ENCODE results near the gene VAPA. TPM values are rescaled to one million over a fixed set of nuclear protein-coding genes. Genes with fewer than 3 reads are reported as not detected.

Gene VAPA
- total and polyA plus RNA-seq, 9 of the 15 experiments (the other 6 are each of a cell fraction or from before 2014, with no cell fraction given) = 219 to 902 (median 526) TPM

DNA sequence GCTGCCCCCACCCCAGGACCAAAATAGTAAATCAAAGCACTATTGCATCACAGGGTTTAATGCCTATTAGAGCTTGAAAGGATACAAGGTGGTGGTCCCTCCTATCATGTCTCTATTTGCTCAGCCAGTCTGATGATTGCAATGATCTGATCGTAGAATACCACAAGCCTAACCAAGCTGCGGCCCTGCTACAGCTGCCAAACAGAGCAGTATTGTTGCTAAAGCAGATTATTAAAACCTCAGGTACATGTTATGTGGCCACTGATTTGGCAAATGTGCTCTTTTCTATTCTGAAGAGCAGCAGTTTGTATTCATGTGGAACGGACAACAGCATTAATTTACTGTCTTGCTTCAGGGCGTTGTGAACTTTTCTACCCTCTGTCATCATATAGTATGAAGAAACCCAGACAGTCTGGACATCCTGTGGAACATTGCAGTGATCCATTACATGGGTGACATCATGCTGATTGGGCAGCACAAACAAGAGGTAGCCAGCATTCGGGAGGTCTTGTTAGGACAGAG lies 8.4 kb upstream of the VAPA start (continued):
- TF ChIP-seq MYC (IDR thresholded peaks at IDR 0.05; ENCODE audit: low read depth, low read length) (0 out of 2 replicates have a peak, but pooled peaks have one; percentile 24), MYC (CRISPR knock-in tag; IDR thresholded peaks at IDR 0.05; ENCODE audit: borderline replicate concordance, low read depth) (no peak), FOXM1 (IDR thresholded peaks at IDR 0.05; ENCODE audit: low read depth) (peak; percentile 28; the same call in 1 of the 2 replicates), FOXM1 (CRISPR knock-in tag; IDR thresholded peaks at IDR 0.05; ENCODE audit: low read depth) (no peak), CEBPB (tag; IDR thresholded peaks at IDR 0.05) (peak; percentile 93), GATAD2B (IDR thresholded peaks at IDR 0.05; ENCODE audit: borderline replicate concordance) (no peak), MAFG (tag; conservative IDR thresholded peaks at IDR 0.05) (no peak), PYGO2 (tag; IDR thresholded peaks at IDR 0.05) (0 out of 2 replicates have a peak, but pooled peaks have one; percentile 8), RCOR1 (IDR thresholded peaks at IDR 0.05; ENCODE audit: borderline replicate concordance in 1 of 2, low read depth in 2 of 2, low read length in 2 of 2) (peak; percentile 27 to 93; a peak in 3 of 4 replicates), SMAD2 (IDR thresholded peaks at IDR 0.05; ENCODE audit: low read depth, low read length) (no peak), FOXA3 (CRISPR knock-in tag; conservative IDR thresholded peaks at IDR 0.05 in 1 of 2, IDR thresholded peaks at IDR 0.05 in 1 of 2) (peak; percentile 96 to 97), SMAD4 (CRISPR knock-in tag; conservative IDR thresholded peaks at IDR 0.05) (peak; percentile 68), NR2C1 (IDR thresholded peaks at IDR 0.05) (no peak), NR2C1 (tag; IDR thresholded peaks at IDR 0.05) (peak; percentile 25; the same call in 1 of the 2 replicates), ZFX (CRISPR knock-in tag; IDR thresholded peaks at IDR 0.05) (peak; percentile 35), NFE2 (IDR thresholded peaks at IDR 0.05; ENCODE audit: low read depth) (no peak), JUND (IDR thresholded peaks at IDR 0.05; ENCODE audit: borderline replicate concordance, low read depth, low read length) (peak; percentile 47), JUND (tag; IDR thresholded peaks at IDR 0.05; ENCODE audit: borderline replicate concordance, low read depth, low read length) (no peak; the same call in 2 of the 3 replicates), ATF1 (CRISPR knock-in tag; IDR thresholded peaks at IDR 0.05) (no peak), ATF1 (tag; IDR thresholded peaks at IDR 0.05) (0 out of 2 replicates have a peak, but pooled peaks have one; percentile 12), ARID1B (IDR thresholded peaks at IDR 0.05) (peak; percentile 54; the same call in 1 of the 2 replicates), TEAD4 (IDR thresholded peaks at IDR 0.05; ENCODE audit: low read length) (peak; percentile 83), TEAD4 (CRISPR knock-in tag; IDR thresholded peaks at IDR 0.05; ENCODE audit: borderline replicate concordance) (no peak), ZNF24 (IDR thresholded peaks at IDR 0.05) (no peak), SMARCA4 (IDR thresholded peaks at IDR 0.05) (peak; percentile 20; the same call in 1 of the 2 replicates), ZFP1 (CRISPR knock-in tag; IDR thresholded peaks at IDR 0.05) (no peak)
- TF ChIP-seq, protein P1, sequence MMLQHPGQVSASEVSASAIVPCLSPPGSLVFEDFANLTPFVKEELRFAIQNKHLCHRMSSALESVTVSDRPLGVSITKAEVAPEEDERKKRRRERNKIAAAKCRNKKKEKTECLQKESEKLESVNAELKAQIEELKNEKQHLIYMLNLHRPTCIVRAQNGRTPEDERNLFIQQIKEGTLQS (IDR thresholded peaks at IDR 0.05) = peak; percentile 80
- TF ChIP-seq, protein P1 (CRISPR knock-in tag; conservative IDR thresholded peaks at IDR 0.05) = 0 out of 2 replicates have a peak, but pooled peaks have one; percentile 45
- TF ChIP-seq, protein P2, sequence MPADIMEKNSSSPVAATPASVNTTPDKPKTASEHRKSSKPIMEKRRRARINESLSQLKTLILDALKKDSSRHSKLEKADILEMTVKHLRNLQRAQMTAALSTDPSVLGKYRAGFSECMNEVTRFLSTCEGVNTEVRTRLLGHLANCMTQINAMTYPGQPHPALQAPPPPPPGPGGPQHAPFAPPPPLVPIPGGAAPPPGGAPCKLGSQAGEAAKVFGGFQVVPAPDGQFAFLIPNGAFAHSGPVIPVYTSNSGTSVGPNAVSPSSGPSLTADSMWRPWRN (IDR thresholded peaks at IDR 0.05; ENCODE audit: low read depth) = 0 out of 2 replicates have a peak, but pooled peaks have one; percentile 28
